ENCODE measurements around the gene ZNF771. TPM values are rescaled to one million over a fixed set of nuclear protein-coding genes. Genes with fewer than 3 reads are reported as not detected.
A peak's percentile ranks its signal among the peaks of the same experiment; 100 is the strongest.

The ZNF771 gene
- total RNA-seq (1 to 10 TPM; 3.8 to 9.0 (median 5.1) TPM), polyA plus RNA-seq (10 to 100 TPM in 1 of 2 donors, 1 to 10 TPM in 1; 5.0 to 23.2 TPM)
- long read RNA-seq, donor 1, transcript ZNF771-201 (3 exons, 2,371 nt): major isoform, 7 of 16 reads
- long read RNA-seq, donor 1, partial matches to known transcripts: 7 of 16 reads
- long read RNA-seq, donor 1, other reads (novel, unspliced or antisense): 0 of 16 reads
- long read RNA-seq, donor 2, transcript ZNF771-201 (3 exons, 2,371 nt): major isoform, 14 of 25 reads
- long read RNA-seq, donor 2, partial matches to known transcripts: 8 of 25 reads
- long read RNA-seq, donor 2, other reads (novel, unspliced or antisense): 1 of 25 reads
- long read RNA-seq, donor 3, transcript ZNF771-201 (3 exons, 2,371 nt): major isoform, 7 of 7 reads
- long read RNA-seq, donor 3, partial matches to known transcripts: 0 of 7 reads
- long read RNA-seq, donor 3, other reads (novel, unspliced or antisense): 0 of 7 reads

DNA sequence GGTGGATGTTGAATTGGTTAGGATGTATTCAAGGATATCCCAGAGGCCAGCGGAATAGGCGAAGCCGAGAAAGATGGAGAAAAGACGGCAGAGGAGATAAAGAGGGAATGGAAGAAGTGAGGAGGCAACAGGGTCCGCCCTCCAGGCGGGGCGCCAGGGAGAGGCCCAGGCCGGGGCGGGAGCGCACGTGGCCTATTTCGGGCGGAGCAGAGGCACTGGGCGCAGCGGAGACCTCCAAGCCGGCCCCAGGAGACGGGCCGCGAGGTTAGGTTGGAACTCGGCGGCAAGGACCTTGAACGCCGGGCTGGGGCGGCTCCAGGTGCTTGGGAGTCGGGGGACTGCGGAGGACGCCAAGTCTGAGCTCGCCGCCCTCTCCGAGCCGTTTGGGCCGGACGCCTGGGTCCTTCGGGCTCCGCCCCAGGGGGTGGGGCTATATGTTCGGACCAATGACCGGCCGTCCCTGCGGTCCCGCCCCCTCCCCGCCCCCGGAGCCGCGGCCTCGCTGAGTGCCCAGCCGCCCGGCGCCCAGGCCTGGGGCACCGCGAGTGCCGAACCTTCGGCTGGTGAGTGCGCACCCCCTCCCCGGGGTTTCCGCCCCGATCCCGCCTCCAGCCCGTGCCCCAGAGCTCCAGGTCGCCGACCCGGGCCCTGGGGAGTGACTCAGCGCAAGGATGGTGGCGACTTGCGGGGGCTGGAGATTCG is at the start of gene ZNF771:
Gene ZNF771, plus strand, starts transcription at position 505 of the 702 bp plus-strand sequence. CDS start 448 bp downstream, outside the sequence.
- ATAC-seq: peak; percentile 95 to 97 (median 96)
- Histone ChIP-seq H3K9me3 (no peaks in the 10 kb centered on the region), H3K27me3 (no peaks in the 10 kb centered on the region), H3K4me3 (peak within 1 kb of the TSS; percentile 36 to 88 (median 76)), H3K27ac (peak within 1 kb of the TSS; percentile 57 to 93 (median 84)), H3K36me3 (peaks cover 0 to 23% (median 0%) of the 10 kb centered on the region in 9 donors), H3K4me1 (peaks cover 7 to 39% (median 26%) of the 10 kb centered on the region in 9 donors)
- DNase-seq: peak; percentile 93 to 95
- TF ChIP-seq, protein P1, sequence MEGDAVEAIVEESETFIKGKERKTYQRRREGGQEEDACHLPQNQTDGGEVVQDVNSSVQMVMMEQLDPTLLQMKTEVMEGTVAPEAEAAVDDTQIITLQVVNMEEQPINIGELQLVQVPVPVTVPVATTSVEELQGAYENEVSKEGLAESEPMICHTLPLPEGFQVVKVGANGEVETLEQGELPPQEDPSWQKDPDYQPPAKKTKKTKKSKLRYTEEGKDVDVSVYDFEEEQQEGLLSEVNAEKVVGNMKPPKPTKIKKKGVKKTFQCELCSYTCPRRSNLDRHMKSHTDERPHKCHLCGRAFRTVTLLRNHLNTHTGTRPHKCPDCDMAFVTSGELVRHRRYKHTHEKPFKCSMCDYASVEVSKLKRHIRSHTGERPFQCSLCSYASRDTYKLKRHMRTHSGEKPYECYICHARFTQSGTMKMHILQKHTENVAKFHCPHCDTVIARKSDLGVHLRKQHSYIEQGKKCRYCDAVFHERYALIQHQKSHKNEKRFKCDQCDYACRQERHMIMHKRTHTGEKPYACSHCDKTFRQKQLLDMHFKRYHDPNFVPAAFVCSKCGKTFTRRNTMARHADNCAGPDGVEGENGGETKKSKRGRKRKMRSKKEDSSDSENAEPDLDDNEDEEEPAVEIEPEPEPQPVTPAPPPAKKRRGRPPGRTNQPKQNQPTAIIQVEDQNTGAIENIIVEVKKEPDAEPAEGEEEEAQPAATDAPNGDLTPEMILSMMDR (IDR thresholded peaks at IDR 0.05): peak in 2 of 9 donors; percentile 3 to 4
- WGBS, 2 donors: 0% methylated on average over 55 to 65 of the region's 65 CpGs
- intact Hi-C loops (cut with DNase I): loop anchor here in 6 of 10 donors (2.0 to 10.0 kb wide), 7 partner anchors 40 to 332 kb away; partner anchors contain the start of genes YPEL3 (in 5 of the 6), TBX6 (in 3 of the 6), CD2BP2 (in 1 of the 6) and MAPK3 (in 1 of the 6)

DNA sequence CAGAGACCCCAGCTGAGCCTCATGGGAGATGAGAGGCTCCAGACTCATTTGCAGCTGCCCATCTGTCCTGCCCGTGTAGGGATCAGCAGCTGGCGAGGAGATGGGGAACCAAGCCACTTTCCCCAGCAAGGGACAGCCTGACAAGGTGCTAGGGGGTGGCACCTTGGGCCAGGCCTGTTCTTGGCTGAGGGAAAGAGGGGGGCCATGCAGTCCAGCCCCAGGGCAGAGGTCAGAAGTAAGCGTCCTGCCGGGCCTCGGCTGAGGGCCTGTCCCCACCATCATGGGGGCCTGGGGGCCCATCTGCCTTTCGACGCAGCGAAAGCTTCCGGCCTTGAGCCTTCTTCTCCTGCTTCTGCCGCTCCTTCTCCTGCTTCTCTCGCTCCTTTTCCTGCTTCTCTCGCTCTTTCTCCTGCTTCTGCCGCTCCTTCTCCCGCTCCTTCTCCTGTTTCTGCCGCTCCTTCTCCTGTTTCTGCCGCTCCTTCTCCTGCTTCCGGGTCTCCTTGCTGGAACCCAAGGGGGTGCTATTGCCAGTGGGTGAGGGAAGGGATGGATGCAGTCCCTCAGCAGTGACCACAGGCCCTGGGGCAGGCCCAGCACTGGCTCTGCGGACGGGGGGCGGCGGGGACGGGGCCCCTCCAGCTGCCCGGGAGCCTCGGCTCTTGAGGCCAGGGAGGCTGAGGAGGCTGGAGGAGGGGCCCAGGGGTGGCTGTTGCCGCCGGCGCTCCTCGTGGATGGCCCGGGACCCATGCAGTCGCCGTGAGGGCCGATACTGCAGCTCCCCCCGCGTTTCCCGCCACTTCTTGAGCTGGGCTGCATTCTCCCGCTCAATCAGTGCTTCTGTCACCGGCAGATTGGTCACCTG is 49.5 kb upstream of the ZNF771 start:
- Histone ChIP-seq H3K27ac (peak overlapping the region in 1 of 10 donors; percentile 99), H3K4me1 (peaks cover 17 to 32% (median 25%) of the 10 kb centered on the region in 9 donors), H3K4me3 (no peak overlapping the region), H3K9me3 (no peaks in the 10 kb centered on the region), H3K27me3 (no peaks in the 10 kb centered on the region), H3K36me3 (peaks cover 0 to 75% (median 22%) of the 10 kb centered on the region in 9 donors)
- TF ChIP-seq, protein P1 (IDR thresholded peaks at IDR 0.05): no peak
- WGBS, 2 donors: 86 to 89% methylated on average over 37 of the region's 37 CpGs
- ATAC-seq: no peak
- DNase-seq: no peak
- intact Hi-C loops (cut with DNase I): loop anchor here in 4 of 10 donors (1.0 to 10.0 kb wide), 4 partner anchors 33 to 57 kb away; partner anchors contain the start of genes ZNF48 (in 1 of the 4) and ZNF771 (in 1 of the 4)

DNA sequence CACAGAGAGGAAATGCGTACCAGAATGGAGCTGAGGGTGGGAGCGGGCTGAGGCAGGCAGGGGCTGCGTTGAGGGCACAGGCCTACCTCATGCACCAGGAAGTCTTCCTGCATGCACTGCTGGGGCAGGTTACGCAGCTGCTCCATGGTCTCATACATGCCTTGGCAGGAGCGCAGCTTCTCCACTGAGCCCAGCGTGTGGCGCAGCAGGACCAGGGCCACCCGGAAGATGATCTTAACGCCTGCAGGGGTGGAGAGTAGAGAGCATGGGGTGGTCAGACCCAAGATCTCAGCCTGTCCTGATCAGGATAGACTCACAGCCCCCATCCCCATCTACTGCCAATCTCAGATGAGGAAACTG is 48.8 kb upstream of the ZNF771 start:
- Histone ChIP-seq H3K27me3 (no peaks in the 10 kb centered on the region), H3K9me3 (no peaks in the 10 kb centered on the region), H3K36me3 (peaks cover 0 to 75% (median 22%) of the 10 kb centered on the region in 9 donors), H3K4me3 (no peak overlapping the region), H3K4me1 (peaks cover 16 to 26% (median 21%) of the 10 kb centered on the region in 9 donors), H3K27ac (no peak overlapping the region)
- ATAC-seq (no peak), DNase-seq (no peak)
- 92 to 94% methylated on average over 9 of the region's 9 CpGs for WGBS, 2 donors
- TF ChIP-seq, protein P1 (IDR thresholded peaks at IDR 0.05): no peak
- intact Hi-C loops (cut with DNase I): loop anchor here in 3 of 10 donors (5.0 to 10.0 kb wide), 3 partner anchors 39 to 56 kb away; partner anchors contain the start of genes ZNF48 (in 1 of the 3) and ZNF771 (in 1 of the 3)
